Measurements from ENCODE around the gene CD247.

Gene CD247

DNA sequence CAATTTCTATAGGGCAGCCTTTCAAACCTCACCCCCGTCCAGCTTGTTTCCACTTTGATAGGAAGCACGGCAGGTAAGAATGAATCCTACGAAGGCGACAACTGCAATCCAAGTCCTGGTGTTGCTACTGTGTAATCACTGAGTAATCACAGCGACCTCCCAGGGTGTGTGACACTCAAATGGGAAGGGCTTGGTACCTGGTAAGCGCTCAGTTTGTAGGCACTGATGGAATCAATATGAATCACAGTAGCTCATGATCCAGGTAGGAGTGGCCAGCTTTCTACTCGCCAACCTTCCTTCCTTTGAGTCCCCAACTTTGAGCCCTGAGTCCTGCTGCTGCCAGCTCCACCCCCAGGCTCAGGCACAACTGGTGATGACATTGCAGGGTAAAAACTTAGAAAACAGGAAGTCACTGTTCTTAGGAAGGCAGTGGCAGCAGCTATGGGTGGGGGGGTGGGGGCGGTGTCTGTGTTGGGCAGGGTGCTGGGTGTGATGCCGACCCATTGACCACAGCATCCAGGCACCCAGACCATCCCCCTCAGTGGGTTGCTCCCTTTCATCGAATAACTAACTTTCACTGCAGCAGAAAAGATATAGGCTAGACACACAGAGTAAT lies 70.7 kb downstream of the CD247 start:
- Histone ChIP-seq H3K9me3 (ENCODE audit: low read depth, low read length) (no peaks in the 10 kb centered on the region), H3K9ac (ENCODE audit: insufficient read length) (no peak overlapping the region), H3K4me3 (no peak overlapping the region), H3K27ac (no peak overlapping the region), H3K36me3 (ENCODE audit: insufficient read depth, low read length) (no peaks in the 10 kb centered on the region)
- TF ChIP-seq POLR2AphosphoS5 (IDR thresholded peaks at IDR 0.05; ENCODE audit: borderline replicate concordance, low read depth, low read length) (no peak), EZH2 (IDR thresholded peaks at IDR 0.05) (no peak), FOXP2 (optimal IDR thresholded peaks at IDR 0.05; ENCODE audit: control extremely low read depth, extremely low read length, insufficient read depth) (no peak)
- DNase-seq (ENCODE audit: low read depth, low spot score) = no peak

- no peak for DNase-seq (ENCODE audit: low read depth, low spot score)
- H3K9me3 ChIP-seq (ENCODE audit: low read depth, low read length) = no peaks in the 10 kb centered on the region
- H3K9ac ChIP-seq (ENCODE audit: insufficient read length) = no peak overlapping the region
- H3K36me3 ChIP-seq (ENCODE audit: insufficient read depth, low read length) = no peaks in the 10 kb centered on the region
- TF ChIP-seq POLR2AphosphoS5 (IDR thresholded peaks at IDR 0.05; ENCODE audit: borderline replicate concordance, low read depth, low read length) (no peak), FOXP2 (optimal IDR thresholded peaks at IDR 0.05; ENCODE audit: control extremely low read depth, extremely low read length, insufficient read depth) (no peak), EZH2 (IDR thresholded peaks at IDR 0.05) (no peak)
- no peak overlapping the region for H3K27ac ChIP-seq
- no peak overlapping the region for H3K4me3 ChIP-seq
Observed at GRCh38 chr1:167446966-167447365, 71.4 kb downstream of the CD247 start.

GRCh38 chr1:167443757-167444156 lies 74.6 kb downstream of the CD247 start:
- no peak for DNase-seq (ENCODE audit: low read depth, low spot score)
- H3K4me3 ChIP-seq = no peak overlapping the region
- TF ChIP-seq FOXP2 (optimal IDR thresholded peaks at IDR 0.05; ENCODE audit: control extremely low read depth, extremely low read length, insufficient read depth) = no peak
- no peak for TF ChIP-seq EZH2 (IDR thresholded peaks at IDR 0.05)
- no peak for TF ChIP-seq POLR2AphosphoS5 (IDR thresholded peaks at IDR 0.05; ENCODE audit: borderline replicate concordance, low read depth, low read length)
- H3K9ac ChIP-seq (ENCODE audit: insufficient read length) = no peak overlapping the region
- H3K27ac ChIP-seq = no peak overlapping the region
- H3K9me3 ChIP-seq (ENCODE audit: low read depth, low read length) = no peaks in the 10 kb centered on the region
- no peaks in the 10 kb centered on the region for H3K36me3 ChIP-seq (ENCODE audit: insufficient read depth, low read length)

- no peak overlapping the region for H3K9ac ChIP-seq (ENCODE audit: insufficient read length)
- DNase-seq (ENCODE audit: low read depth, low spot score) = no peak
- no peak overlapping the region for H3K4me3 ChIP-seq
- TF ChIP-seq POLR2AphosphoS5 (IDR thresholded peaks at IDR 0.05; ENCODE audit: borderline replicate concordance, low read depth, low read length) = no peak
- no peak for TF ChIP-seq FOXP2 (optimal IDR thresholded peaks at IDR 0.05; ENCODE audit: control extremely low read depth, extremely low read length, insufficient read depth)
- TF ChIP-seq EZH2 (IDR thresholded peaks at IDR 0.05) = no peak
- H3K9me3 ChIP-seq (ENCODE audit: low read depth, low read length) = no peaks in the 10 kb centered on the region
- no peaks in the 10 kb centered on the region for H3K36me3 ChIP-seq (ENCODE audit: insufficient read depth, low read length)
- no peak overlapping the region for H3K27ac ChIP-seq
Observed at GRCh38 chr1:167442854-167443565, 75.3 kb downstream of the CD247 start.

GRCh38 chr1:167442142-167442848 lies 76.0 kb downstream of the CD247 start:
- TF ChIP-seq EZH2 (IDR thresholded peaks at IDR 0.05) (no peak), FOXP2 (optimal IDR thresholded peaks at IDR 0.05; ENCODE audit: control extremely low read depth, extremely low read length, insufficient read depth) (no peak), POLR2AphosphoS5 (IDR thresholded peaks at IDR 0.05; ENCODE audit: borderline replicate concordance, low read depth, low read length) (no peak)
- no peak for DNase-seq (ENCODE audit: low read depth, low spot score)
- no peaks in the 10 kb centered on the region for H3K36me3 ChIP-seq (ENCODE audit: insufficient read depth, low read length)
- no peak overlapping the region for H3K9ac ChIP-seq (ENCODE audit: insufficient read length)
- H3K9me3 ChIP-seq (ENCODE audit: low read depth, low read length) = no peaks in the 10 kb centered on the region
- H3K4me3 ChIP-seq = no peak overlapping the region
- no peak overlapping the region for H3K27ac ChIP-seq

DNA sequence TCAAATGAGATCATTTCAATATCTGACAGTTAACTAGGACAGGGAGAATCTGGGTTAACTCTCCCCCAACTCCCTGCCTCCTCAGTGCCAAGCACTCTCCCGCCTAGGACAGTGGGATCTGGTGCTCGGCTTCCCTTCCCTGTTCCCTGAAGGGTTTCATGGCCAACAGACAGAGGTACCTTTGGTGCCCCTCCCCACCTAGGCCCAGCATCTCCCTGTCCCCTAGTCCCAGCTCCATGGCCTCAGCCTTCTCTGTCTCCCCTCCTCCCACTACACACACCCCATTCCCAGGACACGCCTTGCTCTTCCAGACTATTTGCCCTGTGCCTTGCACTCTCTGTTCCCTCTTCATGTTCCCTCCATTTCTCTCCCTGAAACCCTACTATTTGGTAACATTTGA lies 77.1 kb downstream of the CD247 start:
- Histone ChIP-seq H3K4me3 (no peak overlapping the region), H3K27ac (no peak overlapping the region), H3K9ac (ENCODE audit: insufficient read length) (no peak overlapping the region), H3K9me3 (ENCODE audit: low read depth, low read length) (no peaks in the 10 kb centered on the region), H3K36me3 (ENCODE audit: insufficient read depth, low read length) (no peaks in the 10 kb centered on the region)
- DNase-seq (ENCODE audit: low read depth, low spot score) = no peak
- no peak for TF ChIP-seq POLR2AphosphoS5 (IDR thresholded peaks at IDR 0.05; ENCODE audit: borderline replicate concordance, low read depth, low read length)
- TF ChIP-seq EZH2 (IDR thresholded peaks at IDR 0.05) = no peak
- no peak for TF ChIP-seq FOXP2 (optimal IDR thresholded peaks at IDR 0.05; ENCODE audit: control extremely low read depth, extremely low read length, insufficient read depth)

GRCh38 chr1:167440776-167441175 lies 77.6 kb downstream of the CD247 start:
- Histone ChIP-seq H3K27ac (no peak overlapping the region), H3K9me3 (ENCODE audit: low read depth, low read length) (no peaks in the 10 kb centered on the region), H3K9ac (ENCODE audit: insufficient read length) (no peak overlapping the region), H3K36me3 (ENCODE audit: insufficient read depth, low read length) (no peaks in the 10 kb centered on the region), H3K4me3 (no peak overlapping the region)
- TF ChIP-seq POLR2AphosphoS5 (IDR thresholded peaks at IDR 0.05; ENCODE audit: borderline replicate concordance, low read depth, low read length) (no peak), FOXP2 (optimal IDR thresholded peaks at IDR 0.05; ENCODE audit: control extremely low read depth, extremely low read length, insufficient read depth) (no peak), EZH2 (IDR thresholded peaks at IDR 0.05) (no peak)
- no peak for DNase-seq (ENCODE audit: low read depth, low spot score)

DNA sequence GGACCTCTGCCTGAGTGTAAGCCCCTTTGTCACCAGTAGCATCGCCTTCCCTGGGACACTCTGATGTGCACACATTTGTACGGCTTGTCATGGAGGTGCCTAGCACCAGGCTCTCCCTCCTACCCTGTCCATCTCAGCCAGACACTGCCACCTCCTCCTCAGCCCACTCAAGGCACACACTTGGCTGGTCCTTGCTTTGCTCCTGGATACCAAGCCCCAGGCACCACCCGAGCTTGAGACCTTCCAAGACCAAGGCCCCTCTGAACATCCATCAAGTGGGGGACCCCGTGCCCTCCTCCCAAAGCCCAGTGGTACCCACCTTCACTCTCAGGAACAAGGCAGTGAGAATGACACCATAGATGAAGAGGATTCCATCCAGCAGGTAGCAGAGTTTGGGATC lies 78.0 kb downstream of the CD247 start:
- DNase-seq (ENCODE audit: low read depth, low spot score) = no peak
- Histone ChIP-seq H3K9me3 (ENCODE audit: low read depth, low read length) (no peaks in the 10 kb centered on the region), H3K27ac (no peak overlapping the region), H3K36me3 (ENCODE audit: insufficient read depth, low read length) (no peaks in the 10 kb centered on the region), H3K4me3 (no peak overlapping the region), H3K9ac (ENCODE audit: insufficient read length) (no peak overlapping the region)
- TF ChIP-seq FOXP2 (optimal IDR thresholded peaks at IDR 0.05; ENCODE audit: control extremely low read depth, extremely low read length, insufficient read depth) = no peak
- TF ChIP-seq EZH2 (IDR thresholded peaks at IDR 0.05) = no peak
- no peak for TF ChIP-seq POLR2AphosphoS5 (IDR thresholded peaks at IDR 0.05; ENCODE audit: borderline replicate concordance, low read depth, low read length)

Measured in SK-N-MC (cell line).